ENCODE results near the gene ABLIM3.

The ABLIM3 gene

GRCh38 chr5:149247726-149248125, 106.4 kb downstream of the ABLIM3 start:
- H3K36me3 Mint-ChIP-seq (ENCODE audit: low read depth) = no peaks in the 10 kb centered on the region
- no peaks in the 10 kb centered on the region for H3K4me1 Mint-ChIP-seq
- H3K27me3 Mint-ChIP-seq = no peaks in the 10 kb centered on the region
- H3K9me3 Mint-ChIP-seq = peaks cover 7% of the 10 kb centered on the region
- no peak for ATAC-seq
- H3K4me3 Mint-ChIP-seq = no peak overlapping the region
- H3K27ac Mint-ChIP-seq = no peak overlapping the region
- DNase-seq = no peak

DNA sequence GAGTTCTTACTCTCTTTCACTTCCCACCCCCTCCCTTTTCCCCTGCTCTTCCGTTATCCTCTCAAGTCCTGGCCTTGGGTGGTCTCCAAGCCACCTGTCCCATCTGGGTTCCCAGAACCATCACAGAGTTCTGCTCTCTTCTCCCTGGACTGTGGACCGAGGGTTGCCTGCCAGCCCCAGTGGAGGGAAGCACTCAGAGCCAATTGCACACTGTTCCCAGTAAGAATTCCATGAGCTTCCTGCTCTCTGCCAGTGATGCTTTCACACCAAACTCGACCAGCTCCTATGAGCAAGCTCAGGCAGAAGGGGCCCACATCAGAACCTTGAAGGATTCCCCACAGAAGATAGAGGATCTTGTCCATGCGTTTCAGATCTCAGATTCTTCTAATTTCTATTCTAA, 110.3 kb downstream of the ABLIM3 start:
- Mint-ChIP-seq H3K9me3 (peaks cover 7% of the 10 kb centered on the region), H3K4me1 (no peaks in the 10 kb centered on the region), H3K27ac (no peak overlapping the region), H3K36me3 (ENCODE audit: low read depth) (no peaks in the 10 kb centered on the region), H3K4me3 (no peak overlapping the region), H3K27me3 (no peaks in the 10 kb centered on the region)
- ATAC-seq (no peak), DNase-seq (no peak)

- no peak for ATAC-seq
- no peak overlapping the region for H3K4me3 Mint-ChIP-seq
- no peak for DNase-seq
These were observed 113.2 kb downstream of the ABLIM3 start for GRCh38 chr5:149254506-149254905.

GRCh38 chr5:149256451-149256850, 115.2 kb downstream of the ABLIM3 start:
- Mint-ChIP-seq H3K4me3 (no peak overlapping the region), H3K9me3 (no peaks in the 10 kb centered on the region), H3K27ac (no peak overlapping the region), H3K27me3 (no peaks in the 10 kb centered on the region), H3K36me3 (ENCODE audit: low read depth) (no peaks in the 10 kb centered on the region), H3K4me1 (no peaks in the 10 kb centered on the region)
- DNase-seq = no peak
- ATAC-seq = no peak

More at GRCh38 chr5:149254506-149254905, 113.2 kb downstream of the ABLIM3 start:
- Mint-ChIP-seq H3K27ac (no peak overlapping the region), H3K9me3 (no peaks in the 10 kb centered on the region), H3K27me3 (no peaks in the 10 kb centered on the region), H3K36me3 (ENCODE audit: low read depth) (no peaks in the 10 kb centered on the region), H3K4me1 (no peaks in the 10 kb centered on the region)

DNA sequence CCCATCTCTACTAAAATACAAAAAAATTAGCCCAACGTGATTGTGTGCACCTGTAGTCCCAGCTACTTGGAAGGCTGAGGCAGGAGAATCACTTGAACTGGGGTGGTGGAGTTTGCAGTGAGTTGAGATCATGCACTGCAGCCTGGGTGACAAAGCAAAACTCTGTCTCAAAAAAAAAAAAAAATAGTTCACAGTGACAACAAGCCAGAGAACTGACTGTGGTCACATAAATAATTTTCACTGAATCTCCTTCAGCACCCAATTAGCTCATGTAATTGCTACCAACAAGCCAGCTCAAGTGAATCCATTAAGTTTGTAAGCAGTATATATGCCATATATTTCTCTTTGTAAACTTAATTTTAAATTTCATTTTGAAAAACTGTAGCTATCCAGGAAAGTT, 115.8 kb downstream of the ABLIM3 start:
- Mint-ChIP-seq H3K36me3 (ENCODE audit: low read depth) (no peaks in the 10 kb centered on the region), H3K27ac (no peak overlapping the region), H3K4me3 (no peak overlapping the region), H3K9me3 (no peaks in the 10 kb centered on the region), H3K4me1 (no peaks in the 10 kb centered on the region), H3K27me3 (no peaks in the 10 kb centered on the region)
- no peak for DNase-seq
- ATAC-seq = no peak

GRCh38 chr5:149257889-149258705, 116.8 kb downstream of the ABLIM3 start:
- Mint-ChIP-seq H3K4me3 (no peak overlapping the region), H3K36me3 (ENCODE audit: low read depth) (no peaks in the 10 kb centered on the region), H3K9me3 (no peaks in the 10 kb centered on the region), H3K4me1 (no peaks in the 10 kb centered on the region), H3K27me3 (no peaks in the 10 kb centered on the region), H3K27ac (no peak overlapping the region)
- DNase-seq (no peak), ATAC-seq (no peak)

GRCh38 chr5:149260761-149261160, 119.5 kb downstream of the ABLIM3 start:
- ATAC-seq = no peak
- H3K9me3 Mint-ChIP-seq = no peaks in the 10 kb centered on the region
- peaks cover 5% of the 10 kb centered on the region for H3K4me1 Mint-ChIP-seq
- no peaks in the 10 kb centered on the region for H3K27me3 Mint-ChIP-seq
- DNase-seq = no peak
- no peak overlapping the region for H3K27ac Mint-ChIP-seq
- no peak overlapping the region for H3K4me3 Mint-ChIP-seq
- H3K36me3 Mint-ChIP-seq (ENCODE audit: low read depth) = no peaks in the 10 kb centered on the region

DNA sequence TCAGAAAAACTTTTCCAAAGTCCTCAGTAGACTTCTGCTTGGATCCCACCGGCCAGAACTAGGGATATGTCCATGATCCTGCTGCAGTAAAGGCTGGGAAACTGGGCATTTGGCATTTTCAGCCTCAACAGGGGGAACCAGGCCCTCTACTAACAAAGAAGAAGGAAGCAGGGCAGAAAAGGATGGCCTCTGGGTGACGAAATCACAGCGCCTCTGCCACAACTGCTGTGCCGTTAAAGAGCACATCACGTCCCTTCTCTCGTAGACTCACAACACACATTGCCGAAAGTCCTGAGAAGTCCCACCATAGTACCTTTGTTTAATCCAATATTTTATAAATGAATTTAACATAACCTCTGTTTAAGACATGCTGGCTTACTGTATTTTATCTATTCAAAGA, 120.0 kb downstream of the ABLIM3 start:
- Mint-ChIP-seq H3K9me3 (no peaks in the 10 kb centered on the region), H3K4me1 (peaks cover 5% of the 10 kb centered on the region), H3K36me3 (ENCODE audit: low read depth) (no peaks in the 10 kb centered on the region), H3K4me3 (no peak overlapping the region), H3K27ac (no peak overlapping the region), H3K27me3 (no peaks in the 10 kb centered on the region)
- ATAC-seq (no peak), DNase-seq (no peak)

DNA sequence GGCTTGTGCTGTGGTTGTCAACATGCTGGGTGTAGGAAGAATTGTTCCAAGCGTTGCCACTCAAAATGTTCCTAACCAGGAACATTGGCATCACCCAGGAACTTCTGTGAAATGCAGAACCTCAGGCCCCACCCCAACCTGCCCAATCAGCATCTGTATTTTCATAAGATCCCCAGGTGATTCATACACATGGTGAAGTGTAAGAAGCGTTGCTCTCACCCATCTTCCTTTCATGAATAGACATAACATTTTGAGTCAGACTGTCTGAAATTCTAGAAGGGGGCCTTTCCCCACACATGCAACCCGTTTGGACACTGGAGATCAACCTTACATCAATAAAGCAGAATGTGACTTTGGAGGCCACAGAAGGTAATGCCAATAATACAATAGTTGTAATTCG, 121.0 kb downstream of the ABLIM3 start:
- ATAC-seq (no peak), DNase-seq (no peak)
- Mint-ChIP-seq H3K27ac (no peak overlapping the region), H3K4me3 (no peak overlapping the region), H3K36me3 (ENCODE audit: low read depth) (no peaks in the 10 kb centered on the region), H3K4me1 (peaks cover 5% of the 10 kb centered on the region), H3K9me3 (no peaks in the 10 kb centered on the region), H3K27me3 (no peaks in the 10 kb centered on the region)

DNA sequence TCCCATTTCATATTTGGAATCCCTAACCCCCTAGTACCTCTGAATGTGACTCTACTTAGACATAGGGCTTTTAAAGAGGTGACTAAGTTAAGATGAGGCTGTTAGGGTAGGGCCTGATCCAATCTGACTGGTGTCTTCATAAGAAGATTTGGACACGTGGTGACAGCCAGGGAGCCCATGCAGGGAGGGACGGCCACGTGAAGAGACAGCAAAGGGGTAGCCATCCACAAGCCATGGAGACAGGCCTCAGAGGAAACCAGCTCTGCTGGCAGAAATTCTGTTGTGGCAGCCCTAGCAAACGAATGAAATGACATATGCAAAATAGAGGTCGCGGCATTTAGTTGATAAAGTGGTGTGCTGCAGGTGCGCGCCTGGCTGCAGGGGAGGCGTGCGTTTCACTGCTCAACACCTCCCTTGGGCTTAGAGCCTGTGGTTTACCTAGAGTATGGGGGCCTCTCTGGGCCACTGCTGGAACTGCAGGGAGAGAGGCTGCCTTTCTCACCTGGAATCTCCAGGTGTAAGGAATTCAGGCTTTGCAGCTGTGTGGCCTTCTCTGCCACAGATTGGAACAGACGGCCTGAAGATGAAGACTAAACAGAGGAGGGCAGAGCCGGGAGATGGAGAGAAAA, 123.3 kb downstream of the ABLIM3 start:
- Mint-ChIP-seq H3K4me1 (peaks cover 5% of the 10 kb centered on the region), H3K4me3 (no peak overlapping the region), H3K27ac (no peak overlapping the region), H3K9me3 (peaks cover 4% of the 10 kb centered on the region), H3K36me3 (ENCODE audit: low read depth) (no peaks in the 10 kb centered on the region), H3K27me3 (no peaks in the 10 kb centered on the region)
- DNase-seq = peak; percentile 47
- ATAC-seq = peak; percentile 80

- Mint-ChIP-seq H3K4me3 (no peak overlapping the region), H3K4me1 (peaks cover 5% of the 10 kb centered on the region), H3K9me3 (peaks cover 4% of the 10 kb centered on the region), H3K27ac (no peak overlapping the region), H3K36me3 (ENCODE audit: low read depth) (no peaks in the 10 kb centered on the region), H3K27me3 (no peaks in the 10 kb centered on the region)
- no peak for DNase-seq
- no peak for ATAC-seq
These were observed 123.8 kb downstream of the ABLIM3 start for GRCh38 chr5:149265068-149265465.

- Mint-ChIP-seq H3K27me3 (no peaks in the 10 kb centered on the region), H3K36me3 (ENCODE audit: low read depth) (no peaks in the 10 kb centered on the region), H3K4me1 (peaks cover 5% of the 10 kb centered on the region), H3K9me3 (peaks cover 4% of the 10 kb centered on the region), H3K4me3 (no peak overlapping the region), H3K27ac (no peak overlapping the region)
- no peak for DNase-seq
- no peak for ATAC-seq
These were observed 124.3 kb downstream of the ABLIM3 start for GRCh38 chr5:149265597-149265996.

- Mint-ChIP-seq H3K9me3 (peaks cover 4% of the 10 kb centered on the region), H3K4me3 (no peak overlapping the region), H3K27ac (no peak overlapping the region), H3K36me3 (ENCODE audit: low read depth) (no peaks in the 10 kb centered on the region), H3K4me1 (peaks cover 12% of the 10 kb centered on the region), H3K27me3 (peaks cover 12% of the 10 kb centered on the region)
- DNase-seq (no peak), ATAC-seq (no peak)
These were observed 126.1 kb downstream of the ABLIM3 start for GRCh38 chr5:149267241-149267973.

GRCh38 chr5:149268928-149269557, 127.8 kb downstream of the ABLIM3 start:
- DNase-seq (no peak), ATAC-seq (no peak)
- Mint-ChIP-seq H3K9me3 (peaks cover 4% of the 10 kb centered on the region), H3K4me1 (peaks cover 13% of the 10 kb centered on the region), H3K4me3 (no peak overlapping the region), H3K36me3 (ENCODE audit: low read depth) (no peaks in the 10 kb centered on the region), H3K27ac (no peak overlapping the region), H3K27me3 (peaks cover 27% of the 10 kb centered on the region)

Data from activated naive CD8-positive, alpha-beta T cell treated with anti-CD3 and anti-CD28 coated beads, Interleukin-2, amount 50 U/mL, for 24 hours (primary cell).